Upper lobe of left lung (tissue), 4 donors: ENCODE measurements around the gene SERTAD2.

Experiments used
- EP300 ChIP-seq, 4 donors: sonication (generic); formaldehyde crosslinking; IDR thresholded peaks; one replicate each; pipeline ENCODE4 v1.5.1; 2017; ENCODE audit warnings: antibody characterized with exemption in 4 of 4, control low read depth in 2 of 4
- TF ChIP-seq, protein P1 (sequence below), 6 experiments: fragments of 450-650 bp in 4 of 6; fragments of 200-600 bp in 2 of 6; sonication (generic) in 2 of 6; IDR thresholded peaks; one replicate each; pipeline ENCODE4 v1.5.1; 2016 to 2019; ENCODE audit warnings: antibody characterized with exemption in 6 of 6

DNA sequence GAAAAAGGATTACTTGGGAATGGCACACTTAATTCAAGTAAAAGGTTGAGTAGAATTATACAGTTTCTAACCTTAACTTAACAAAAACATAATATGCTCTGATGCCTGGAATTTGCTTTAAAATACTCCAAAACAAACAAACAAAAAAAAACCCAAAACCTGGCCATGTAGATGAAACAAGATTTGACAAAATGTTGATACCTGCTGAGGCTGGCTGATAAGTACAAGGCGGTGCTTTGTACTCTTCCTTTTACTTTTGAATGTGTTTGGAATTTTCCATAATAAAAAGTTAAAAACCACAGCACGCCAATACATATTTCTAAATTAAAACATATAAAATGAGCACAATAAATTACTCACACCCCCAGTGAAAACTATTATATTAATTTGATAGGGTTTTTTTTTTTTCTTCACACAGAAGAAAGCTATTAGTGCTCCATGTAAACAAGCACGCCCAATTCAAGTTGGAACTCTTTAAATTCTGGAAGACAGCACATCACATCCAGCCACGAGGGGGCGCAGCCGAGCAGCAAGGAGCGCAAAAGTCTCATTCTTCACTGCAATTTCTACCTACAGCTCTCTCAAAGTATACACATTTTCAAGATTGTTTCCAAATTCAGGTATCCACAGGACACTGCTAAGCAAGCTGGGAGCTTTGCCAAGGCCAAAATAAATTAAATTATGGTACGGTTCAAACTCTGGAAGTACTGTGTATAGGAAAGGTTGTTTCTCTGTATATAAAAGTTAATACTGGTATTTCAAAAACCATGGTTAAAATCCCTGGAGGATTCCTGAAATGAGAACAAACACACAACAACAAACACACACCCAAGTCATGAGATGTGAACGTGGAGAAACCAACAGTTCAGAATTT is 7.5 kb downstream of the SERTAD2 start:
- TF ChIP-seq, protein P1, sequence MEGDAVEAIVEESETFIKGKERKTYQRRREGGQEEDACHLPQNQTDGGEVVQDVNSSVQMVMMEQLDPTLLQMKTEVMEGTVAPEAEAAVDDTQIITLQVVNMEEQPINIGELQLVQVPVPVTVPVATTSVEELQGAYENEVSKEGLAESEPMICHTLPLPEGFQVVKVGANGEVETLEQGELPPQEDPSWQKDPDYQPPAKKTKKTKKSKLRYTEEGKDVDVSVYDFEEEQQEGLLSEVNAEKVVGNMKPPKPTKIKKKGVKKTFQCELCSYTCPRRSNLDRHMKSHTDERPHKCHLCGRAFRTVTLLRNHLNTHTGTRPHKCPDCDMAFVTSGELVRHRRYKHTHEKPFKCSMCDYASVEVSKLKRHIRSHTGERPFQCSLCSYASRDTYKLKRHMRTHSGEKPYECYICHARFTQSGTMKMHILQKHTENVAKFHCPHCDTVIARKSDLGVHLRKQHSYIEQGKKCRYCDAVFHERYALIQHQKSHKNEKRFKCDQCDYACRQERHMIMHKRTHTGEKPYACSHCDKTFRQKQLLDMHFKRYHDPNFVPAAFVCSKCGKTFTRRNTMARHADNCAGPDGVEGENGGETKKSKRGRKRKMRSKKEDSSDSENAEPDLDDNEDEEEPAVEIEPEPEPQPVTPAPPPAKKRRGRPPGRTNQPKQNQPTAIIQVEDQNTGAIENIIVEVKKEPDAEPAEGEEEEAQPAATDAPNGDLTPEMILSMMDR (IDR thresholded peaks at IDR 0.05), result peak; percentile 65 to 88 (median 80)
- TF ChIP-seq EP300 (IDR thresholded peaks at IDR 0.05), result no peak
